Measurements from ENCODE around the gene NDUFS4. TPM values are rescaled to one million over a fixed set of nuclear protein-coding genes. Genes with fewer than 3 reads are reported as not detected.
"Not testable (repeated sequence)": the region's sequence is repeated elsewhere in the genome, so short reads cannot be mapped to it uniquely, and the experiment has no call there.

The NDUFS4 gene
- total RNA-seq, 4 donors from 2014 or later = 78.5 to 120 (median 90.3) TPM

- Histone ChIP-seq H3K27ac (replicated peaks in 1 of 4) (no peak overlapping the region), H3K36me3 (peaks cover 0 to 38% (median 17%) of the 10 kb centered on the region in 4 donors), H3K9me3 (no peaks in the 10 kb centered on the region), H3K4me1 (peaks cover 7 to 20% (median 19%) of the 10 kb centered on the region in 4 donors), H3K4me3 (no peak overlapping the region), H3K27me3 (no peaks in the 10 kb centered on the region)
- TF ChIP-seq EP300 (IDR thresholded peaks at IDR 0.05) (no peak), POLR2AphosphoS5 (IDR thresholded peaks at IDR 0.05) (no peak), POLR2A (IDR thresholded peaks at IDR 0.05; ENCODE audit: low read depth) (no peak), CTCF (IDR thresholded peaks at IDR 0.05) (no peak)
- DNase-seq (ENCODE audit: extremely low spot score) = no peak
- WGBS = 97% methylated on average over 2 of the region's 2 CpGs
- intact Hi-C loops (cut with DNase I) = no loop called here
Observed at GRCh38 chr5:53607886-53608285, 47.4 kb downstream of the NDUFS4 start.

DNA sequence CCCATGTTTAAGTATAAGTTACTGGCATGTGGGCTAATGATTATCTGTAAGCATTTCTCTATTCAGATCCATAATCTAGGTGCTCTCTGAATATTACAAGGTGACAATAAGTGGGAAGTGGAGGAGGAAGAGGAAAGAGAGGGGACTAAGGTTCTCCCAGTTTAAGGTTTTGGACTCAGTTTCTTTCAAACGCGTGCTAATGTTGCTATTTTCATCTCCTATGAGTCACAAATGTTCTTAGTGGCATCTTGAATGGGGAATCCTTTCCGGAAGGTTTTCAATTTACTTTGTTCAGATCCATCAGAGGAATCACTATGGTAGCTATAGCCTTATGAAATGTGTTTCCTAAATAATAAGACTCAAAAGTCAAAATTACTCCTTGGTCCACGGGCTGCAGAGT is 48.5 kb downstream of the NDUFS4 start:
- peaks cover 0 to 38% (median 17%) of the 10 kb centered on the region in 4 donors for H3K36me3 ChIP-seq
- intact Hi-C loops (cut with DNase I); H3K4me3 ChIP-seq; DNase-seq (ENCODE audit: extremely low spot score); H3K27ac ChIP-seq (replicated peaks in 1 of 4); H3K27me3 ChIP-seq; H3K9me3 ChIP-seq: not testable (repeated sequence)
- peaks cover 3 to 19% (median 12%) of the 10 kb centered on the region in 4 donors for H3K4me1 ChIP-seq
- 94% methylated on average over 4 of the region's 4 CpGs for WGBS

DNA sequence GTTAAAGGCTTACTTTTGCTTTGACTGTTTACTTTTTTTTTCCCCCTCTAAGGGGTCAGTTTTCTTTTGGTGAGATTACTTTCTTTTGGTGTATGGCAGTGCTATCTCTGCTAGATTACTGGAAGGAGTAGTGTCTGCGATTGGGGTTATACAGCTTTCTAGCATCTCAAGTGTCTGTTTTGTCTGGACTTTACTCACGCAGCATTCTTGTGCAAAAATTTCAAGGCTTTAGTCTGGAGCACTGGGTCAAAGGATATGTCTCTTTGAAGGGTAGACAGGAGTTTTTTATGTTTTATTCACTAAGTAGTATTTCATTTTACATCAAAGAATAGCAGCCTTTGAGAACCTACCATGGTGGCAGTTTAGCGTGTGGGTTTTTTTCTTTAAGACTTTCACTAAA is 52.6 kb downstream of the NDUFS4 start:
- peaks cover 3 to 15% (median 11%) of the 10 kb centered on the region in 4 donors for H3K4me1 ChIP-seq
- H3K27ac ChIP-seq (replicated peaks in 1 of 4) = no peak overlapping the region
- H3K36me3 ChIP-seq = peaks cover 0 to 6% (median 0%) of the 10 kb centered on the region in 4 donors
- no peaks in the 10 kb centered on the region for H3K27me3 ChIP-seq
- H3K9me3 ChIP-seq = no peaks in the 10 kb centered on the region
- 94% methylated on average over 3 of the region's 3 CpGs for WGBS
- intact Hi-C loops (cut with DNase I) = no loop called here
- no peak for DNase-seq (ENCODE audit: extremely low spot score)
- TF ChIP-seq POLR2AphosphoS5 (IDR thresholded peaks at IDR 0.05) (no peak), CTCF (IDR thresholded peaks at IDR 0.05) (no peak), EP300 (IDR thresholded peaks at IDR 0.05) (no peak), POLR2A (IDR thresholded peaks at IDR 0.05; ENCODE audit: low read depth) (no peak)
- H3K4me3 ChIP-seq = no peak overlapping the region

GRCh38 chr5:53613536-53613935 is 53.1 kb downstream of the NDUFS4 start:
- no peak for DNase-seq (ENCODE audit: extremely low spot score)
- Histone ChIP-seq H3K4me1 (peaks cover 3 to 15% (median 11%) of the 10 kb centered on the region in 4 donors), H3K27ac (replicated peaks in 1 of 4) (no peak overlapping the region), H3K9me3 (no peaks in the 10 kb centered on the region), H3K27me3 (no peaks in the 10 kb centered on the region), H3K36me3 (peaks cover 0 to under 1% (median 0%) of the 10 kb centered on the region in 4 donors), H3K4me3 (no peak overlapping the region)
- TF ChIP-seq CTCF (IDR thresholded peaks at IDR 0.05) = no peak
- TF ChIP-seq POLR2A (IDR thresholded peaks at IDR 0.05; ENCODE audit: low read depth) = no peak
- TF ChIP-seq EP300 (IDR thresholded peaks at IDR 0.05) = no peak
- TF ChIP-seq POLR2AphosphoS5 (IDR thresholded peaks at IDR 0.05) = no peak
- intact Hi-C loops (cut with DNase I) = no loop called here

DNA sequence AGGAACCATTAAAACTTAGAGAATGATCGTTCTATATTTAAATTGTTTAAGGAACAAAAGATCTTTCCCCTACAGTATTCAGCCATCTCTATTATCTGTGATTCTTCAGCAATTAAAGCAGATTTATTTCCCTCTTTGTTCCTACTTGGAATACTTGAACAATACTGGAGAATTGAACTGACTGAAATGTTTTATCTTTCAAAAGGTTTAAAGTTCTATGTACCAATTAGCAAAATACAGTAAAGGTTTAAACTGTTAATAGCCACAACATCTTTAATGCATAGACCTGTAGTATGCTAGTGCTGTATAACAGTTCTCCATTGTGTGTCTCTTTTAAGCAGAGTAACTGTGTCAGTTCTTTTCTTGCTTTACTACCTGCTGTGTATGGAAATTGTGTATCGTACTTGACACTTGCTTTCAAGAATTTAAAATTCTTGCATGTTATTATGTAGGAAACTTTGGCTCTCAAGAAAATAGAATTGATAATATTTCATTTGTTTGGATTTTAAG is 54.0 kb downstream of the NDUFS4 start:
- H3K27ac ChIP-seq (replicated peaks in 1 of 4) = no peak overlapping the region
- WGBS = 91% methylated on average over 2 of the region's 2 CpGs
- no peaks in the 10 kb centered on the region for H3K36me3 ChIP-seq
- H3K4me1 ChIP-seq = peaks cover 3 to 15% (median 11%) of the 10 kb centered on the region in 4 donors
- intact Hi-C loops (cut with DNase I) = no loop called here
- TF ChIP-seq POLR2AphosphoS5 (IDR thresholded peaks at IDR 0.05) (no peak), EP300 (IDR thresholded peaks at IDR 0.05) (no peak), POLR2A (IDR thresholded peaks at IDR 0.05; ENCODE audit: low read depth) (no peak), CTCF (IDR thresholded peaks at IDR 0.05) (no peak)
- H3K27me3 ChIP-seq = no peaks in the 10 kb centered on the region
- no peaks in the 10 kb centered on the region for H3K9me3 ChIP-seq
- H3K4me3 ChIP-seq = no peak overlapping the region
- no peak for DNase-seq (ENCODE audit: extremely low spot score)

Measured in esophagus muscularis mucosa (tissue), 4 donors.